PC-3 (cell line): ENCODE results near the gene ATP8A2.
"Not testable (repeated sequence)": the region's sequence is repeated elsewhere in the genome, so short reads cannot be mapped to it uniquely, and the experiment has no call there.

Experiments
- EZH2 ChIP-seq: fragments of 300-600 bp; sonication (generic); IDR thresholded peaks from one replicate; pipeline ENCODE4 v1.6.1; 2017; ENCODE audit warnings: antibody characterized with exemption, mild to moderate bottlenecking, low read length; ENCODE audit not compliant: unreplicated experiment
- EZH2phosphoT487 ChIP-seq: fragments of 300-600 bp; sonication (generic); IDR thresholded peaks from 2 replicates; pipeline ENCODE4 v1.6.1; 2018; ENCODE audit warnings: mild to moderate bottlenecking, antibody characterized with exemption, low read length, borderline replicate concordance
- TF ChIP-seq, protein P1 (sequence below): fragments of 300-600 bp; sonication (generic); conservative IDR thresholded peaks from 2 replicates; pipeline ENCODE4 v1.5.1; 2017; ENCODE audit warnings: antibody characterized with exemption, low read depth, mild to moderate bottlenecking, low read length

- TF ChIP-seq, protein P1, sequence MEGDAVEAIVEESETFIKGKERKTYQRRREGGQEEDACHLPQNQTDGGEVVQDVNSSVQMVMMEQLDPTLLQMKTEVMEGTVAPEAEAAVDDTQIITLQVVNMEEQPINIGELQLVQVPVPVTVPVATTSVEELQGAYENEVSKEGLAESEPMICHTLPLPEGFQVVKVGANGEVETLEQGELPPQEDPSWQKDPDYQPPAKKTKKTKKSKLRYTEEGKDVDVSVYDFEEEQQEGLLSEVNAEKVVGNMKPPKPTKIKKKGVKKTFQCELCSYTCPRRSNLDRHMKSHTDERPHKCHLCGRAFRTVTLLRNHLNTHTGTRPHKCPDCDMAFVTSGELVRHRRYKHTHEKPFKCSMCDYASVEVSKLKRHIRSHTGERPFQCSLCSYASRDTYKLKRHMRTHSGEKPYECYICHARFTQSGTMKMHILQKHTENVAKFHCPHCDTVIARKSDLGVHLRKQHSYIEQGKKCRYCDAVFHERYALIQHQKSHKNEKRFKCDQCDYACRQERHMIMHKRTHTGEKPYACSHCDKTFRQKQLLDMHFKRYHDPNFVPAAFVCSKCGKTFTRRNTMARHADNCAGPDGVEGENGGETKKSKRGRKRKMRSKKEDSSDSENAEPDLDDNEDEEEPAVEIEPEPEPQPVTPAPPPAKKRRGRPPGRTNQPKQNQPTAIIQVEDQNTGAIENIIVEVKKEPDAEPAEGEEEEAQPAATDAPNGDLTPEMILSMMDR, result not testable (repeated sequence)
- TF ChIP-seq EZH2, EZH2phosphoT487: not testable (repeated sequence)
Measured at GRCh38 chr13:26066492-26066891, 694.7 kb downstream of the ATP8A2 start.
